Endothelial cell of umbilical vein (primary cell): Measurements from ENCODE around the gene LITAF. TPM values are rescaled to one million over a fixed set of nuclear protein-coding genes. Genes with fewer than 3 reads are reported as not detected.

ENCODE experiments used
- BruUV-seq: library from RNA; stranded (reverse); fragments of 400-500 nt; replicated peaks from 2 replicates; lab custom pipeline; 2021; lab: Mats Ljungman, UMichigan
- CTCF ChIA-PET: fragments of 300-600, 350-600 bp; sonication (Branson Sonifier 250); formaldehyde crosslinking; loops from one replicate; lab custom pipeline; 2021; ENCODE audit warnings: antibody characterized with exemption, inconsistent platforms; lab: Charles Lee
- POLR2A ChIA-PET: fragments of 300-600, 350-600 bp; sonication (Branson Sonifier 250); formaldehyde crosslinking; loops from one replicate; lab custom pipeline; 2021; ENCODE audit warnings: antibody characterized with exemption, inconsistent platforms; lab: Charles Lee
- DNase-seq: peaks from one replicate; pipeline ENCODE4 v3.0.0-alpha.2; 2011; ENCODE audit warnings: low read depth, low spot score
- FAIRE-seq: peaks from 2 replicates; lab custom pipeline; 2011; peaks lifted over from hg19 to GRCh38; lab: Jason Lieb, UNC
- H2AFZ ChIP-seq: 2 replicates; pipeline ENCODE4 v1.6.0; 2012; ENCODE audit warnings: low read depth, low read length, control low read depth, inconsistent platforms
- H3K27ac ChIP-seq: 2 replicates; pipeline ENCODE4 v1.5.1; 2011; ENCODE audit warnings: low read depth, mild to moderate bottlenecking, control low read depth, low read length, moderate library complexity; ENCODE audit not compliant: insufficient read depth
- H3K27me3 ChIP-seq, 2 experiments: 2 replicates each; pipeline versions ENCODE4 v1.6.0 to v1.6.1; 2011; ENCODE audit warnings: low read length in 2 of 2, mixed read lengths in 1 of 2; ENCODE audit not compliant: control insufficient read depth in 2 of 2, insufficient read depth in 2 of 2
- H3K36me3 ChIP-seq, 2 experiments: 2 replicates in 1 of 2; 3 replicates in 1 of 2; pipeline ENCODE4 v1.5.1; 2011; ENCODE audit warnings: low read length in 2 of 2, mild to moderate bottlenecking in 1 of 2, moderate library complexity in 1 of 2; ENCODE audit not compliant: control insufficient read depth in 2 of 2, insufficient read depth in 2 of 2; ENCODE audit errors: extremely low read depth in 1 of 2
- H3K4me1 ChIP-seq: 3 replicates; pipeline ENCODE4 v1.5.1; 2011; ENCODE audit warnings: mild to moderate bottlenecking, low read length; ENCODE audit not compliant: control insufficient read depth, insufficient read depth; ENCODE audit errors: extremely low read depth
- H3K4me2 ChIP-seq: 2 replicates; pipeline ENCODE4 v1.6.1; 2011; ENCODE audit warnings: low read length, control low read depth, mixed read lengths; ENCODE audit not compliant: insufficient read depth
- H3K4me3 ChIP-seq, 3 experiments: fragments of 200-600 bp in 1 of 3; sonication (generic), shearing (Covaris generic) in 1 of 3; replicated peaks in 1 of 3; 2 replicates each; pipeline ENCODE4 v1.5.1; 2011 to 2016; ENCODE audit warnings: control low read depth in 3 of 3, low read length in 3 of 3, mild to moderate bottlenecking in 2 of 3, inconsistent platforms in 1 of 3, low read depth in 1 of 3, moderate library complexity in 1 of 3; ENCODE audit not compliant: insufficient read depth in 1 of 3
- H3K79me2 ChIP-seq: 2 replicates; pipeline ENCODE4 v1.6.0; 2012; ENCODE audit warnings: low read length, inconsistent platforms; ENCODE audit not compliant: control insufficient read depth, insufficient read depth
- H3K9ac ChIP-seq: replicated peaks from 2 replicates; pipeline ENCODE3; 2011; ENCODE audit warnings: low read length, control low read depth; ENCODE audit not compliant: insufficient read depth; ENCODE audit errors: extremely low read depth
- H3K9me1 ChIP-seq: replicated peaks from 3 replicates; pipeline ENCODE4 v1.6.0; 2011; ENCODE audit warnings: mild to moderate bottlenecking, low read length; ENCODE audit not compliant: control insufficient read depth, insufficient read depth; ENCODE audit errors: extremely low read depth
- H3K9me3 ChIP-seq: replicated peaks from 2 replicates; pipeline ENCODE4 v1.5.1; 2012; ENCODE audit warnings: low read length, inconsistent platforms; ENCODE audit not compliant: control insufficient read depth, insufficient read depth
- H4K20me1 ChIP-seq: replicated peaks from 2 replicates; pipeline ENCODE3; 2011; ENCODE audit warnings: mild to moderate bottlenecking, low read length; ENCODE audit not compliant: control insufficient read depth, insufficient read depth; ENCODE audit errors: extremely low read depth
- EZH2 ChIP-seq: IDR thresholded peaks from 2 replicates; pipeline ENCODE4 v1.6.1; 2012; ENCODE audit warnings: borderline replicate concordance, low read depth, mild to moderate bottlenecking, moderate library complexity, low read length, inconsistent platforms; ENCODE audit not compliant: severe bottlenecking
- FOS ChIP-seq: IDR thresholded peaks from 2 replicates; pipeline ENCODE4 v1.6.1; 2011; ENCODE audit warnings: mild to moderate bottlenecking, low read length, moderate library complexity, borderline replicate concordance; ENCODE audit not compliant: insufficient read depth
- GATA2 ChIP-seq: IDR thresholded peaks from 2 replicates; pipeline ENCODE4 v1.7.0; 2011; ENCODE audit warnings: low read depth, mild to moderate bottlenecking, moderate library complexity, mixed read lengths, low read length; ENCODE audit not compliant: insufficient read length, insufficient read depth
- JUN ChIP-seq: IDR thresholded peaks from 2 replicates; pipeline ENCODE4 v1.6.1; 2011; ENCODE audit warnings: borderline replicate concordance, low read depth; ENCODE audit not compliant: insufficient read length, insufficient read depth
- MYC ChIP-seq: IDR thresholded peaks from one replicate; pipeline ENCODE4 v1.6.1; 2011; ENCODE audit warnings: mild to moderate bottlenecking, low read depth, low read length
- POLR2A ChIP-seq: IDR thresholded peaks from 2 replicates; pipeline ENCODE4 v1.6.1; 2012; ENCODE audit warnings: low read depth, mild to moderate bottlenecking, control low read depth, low read length
- POLR2AphosphoS5 ChIP-seq: IDR thresholded peaks from 2 replicates; pipeline ENCODE4 v1.6.1; 2012; ENCODE audit warnings: low read depth, mild to moderate bottlenecking, control low read depth, low read length, moderate library complexity; ENCODE audit not compliant: insufficient read depth
- dilution Hi-C: fragments of 300-500 bp; cut with MboI; formaldehyde crosslinking; loops from one replicate; pipeline ENCODE4 v1.15.0; 2019; ENCODE audit warnings: low sequenced_read_pairs; ENCODE audit not compliant: extremely low pct_ligation_motif_present
- intact Hi-C: fragments of 100-400 bp; cut with micrococcal nuclease; formaldehyde crosslinking; loops from one replicate; pipeline ENCODE4 v1.10.0; 2022
- polyA plus RNA-seq, 4 experiments: library from polyadenylated mRNA; depleted of rRNA in 3 of 4; stranded (reverse) in 3 of 4; unstranded in 1 of 4; fragments of >200 nt; gene quantifications; 2 replicates each; pipeline versions ENCODE4 v1.2.1 to v1.2.3, GENCODE V29; 2011 to 2012; ENCODE audit warnings: missing spikeins in 1 of 4
- total RNA-seq: library from RNA; stranded (reverse); gene quantifications from 2 replicates; pipeline ENCODE4 v1.2.3, GENCODE V29; 2021
- TF ChIP-seq, protein P1 (sequence below), 2 donors: IDR thresholded peaks; 1 replicate in 1 of 2; 2 replicates in 1 of 2; pipeline ENCODE4 v1.5.1; 2011; ENCODE audit warnings: low read length in 2 of 2, mild to moderate bottlenecking in 2 of 2, moderate library complexity in 2 of 2, control low read depth in 1 of 2, inconsistent platforms in 1 of 2, low read depth in 1 of 2; ENCODE audit not compliant: insufficient read depth in 1 of 2; ENCODE audit errors: extremely low read depth in 1 of 2
- TF ChIP-seq, protein P2 (sequence below): IDR thresholded peaks from 2 replicates; pipeline ENCODE4 v1.6.1; 2011; ENCODE audit not compliant: insufficient read depth, insufficient read length

LITAF gene
- total and polyA plus RNA-seq, 2 donors (not counting 3 experiments of a cell fraction or from before 2014, with no cell fraction given) = 15.2 to 27.2 TPM

DNA sequence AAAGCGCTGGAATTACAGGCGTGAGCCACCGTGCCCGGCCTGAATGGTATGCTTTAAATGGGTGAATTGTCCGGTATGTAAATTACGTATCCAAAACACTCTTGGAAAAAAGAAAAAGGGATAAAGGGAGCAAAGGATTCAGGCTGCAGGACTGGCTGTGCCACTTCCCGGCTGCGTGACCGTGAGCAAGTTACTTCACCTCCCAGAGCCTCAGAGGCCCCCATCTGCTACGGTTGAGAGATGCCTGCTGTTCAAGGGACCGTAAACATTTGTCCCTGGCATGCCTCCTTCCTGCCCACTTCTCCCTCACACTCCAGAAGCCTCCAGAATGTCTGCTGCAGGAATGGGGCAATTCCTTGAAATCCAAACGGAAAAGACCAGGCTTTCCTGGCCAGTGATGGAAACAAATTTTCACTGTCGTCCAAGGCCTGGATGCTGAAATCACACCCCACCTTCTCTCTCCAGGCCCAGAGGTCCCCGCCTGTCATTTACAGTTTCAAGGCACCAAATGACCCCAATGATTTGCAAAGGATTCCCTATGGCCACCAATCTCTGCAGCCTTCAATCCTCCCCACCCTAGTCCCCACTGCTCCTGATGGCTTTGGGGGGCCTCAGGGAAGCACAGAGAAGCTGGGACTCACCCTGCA, 22.9 kb upstream of the LITAF start:
- Histone ChIP-seq H3K9ac (no peak overlapping the region), H3K79me2 (no peaks in the 10 kb centered on the region), H3K27ac (no peak overlapping the region), H4K20me1 (no peaks in the 10 kb centered on the region), H3K27me3 (no peaks in the 10 kb centered on the region), H2AFZ (no peak overlapping the region), H3K36me3 (no peaks in the 10 kb centered on the region), H3K4me1 (no peaks in the 10 kb centered on the region), H3K4me2 (no peak overlapping the region), H3K9me1 (no peaks in the 10 kb centered on the region), H3K4me3 (no peak overlapping the region), H3K9me3 (no peaks in the 10 kb centered on the region)
- no peak for FAIRE-seq
- dilution Hi-C loops (no loop called here), intact Hi-C loops (no loop called here)
- ChIA-PET CTCF (interaction anchor here (1.1 kb wide), 1 partner anchor 202 kb away, joined by 3 read pairs; no protein-coding TSS in a partner anchor), POLR2A (no interaction called here)
- TF ChIP-seq EZH2 = no peak
- no peak for TF ChIP-seq GATA2
- TF ChIP-seq, protein P1, sequence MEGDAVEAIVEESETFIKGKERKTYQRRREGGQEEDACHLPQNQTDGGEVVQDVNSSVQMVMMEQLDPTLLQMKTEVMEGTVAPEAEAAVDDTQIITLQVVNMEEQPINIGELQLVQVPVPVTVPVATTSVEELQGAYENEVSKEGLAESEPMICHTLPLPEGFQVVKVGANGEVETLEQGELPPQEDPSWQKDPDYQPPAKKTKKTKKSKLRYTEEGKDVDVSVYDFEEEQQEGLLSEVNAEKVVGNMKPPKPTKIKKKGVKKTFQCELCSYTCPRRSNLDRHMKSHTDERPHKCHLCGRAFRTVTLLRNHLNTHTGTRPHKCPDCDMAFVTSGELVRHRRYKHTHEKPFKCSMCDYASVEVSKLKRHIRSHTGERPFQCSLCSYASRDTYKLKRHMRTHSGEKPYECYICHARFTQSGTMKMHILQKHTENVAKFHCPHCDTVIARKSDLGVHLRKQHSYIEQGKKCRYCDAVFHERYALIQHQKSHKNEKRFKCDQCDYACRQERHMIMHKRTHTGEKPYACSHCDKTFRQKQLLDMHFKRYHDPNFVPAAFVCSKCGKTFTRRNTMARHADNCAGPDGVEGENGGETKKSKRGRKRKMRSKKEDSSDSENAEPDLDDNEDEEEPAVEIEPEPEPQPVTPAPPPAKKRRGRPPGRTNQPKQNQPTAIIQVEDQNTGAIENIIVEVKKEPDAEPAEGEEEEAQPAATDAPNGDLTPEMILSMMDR (IDR thresholded peaks at IDR 0.05; ENCODE audit: extremely low read depth in 1 of 2, insufficient read depth in 1 of 2, low read depth in 1 of 2, low read length in 2 of 2) = no peak
- TF ChIP-seq, protein P2, sequence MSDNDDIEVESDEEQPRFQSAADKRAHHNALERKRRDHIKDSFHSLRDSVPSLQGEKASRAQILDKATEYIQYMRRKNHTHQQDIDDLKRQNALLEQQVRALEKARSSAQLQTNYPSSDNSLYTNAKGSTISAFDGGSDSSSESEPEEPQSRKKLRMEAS = no peak
- TF ChIP-seq POLR2A = no peak
- TF ChIP-seq POLR2AphosphoS5 = no peak
- TF ChIP-seq JUN = no peak
- no peak for TF ChIP-seq FOS
- no peak for TF ChIP-seq MYC
- BruUV-seq = no TSS peak
- DNase-seq = no peak
